ENCODE measurements around the gene MRPS18A. TPM values are rescaled to one million over a fixed set of nuclear protein-coding genes. Genes with fewer than 3 reads are reported as not detected.

Gene MRPS18A
- total and polyA plus RNA-seq, 2 of the 13 experiments (the other 11 are each of a cell fraction or from before 2014, with no cell fraction given) = 87.8 to 89.1 TPM

GRCh38 chr6:43629104-43629504 lies 58.5 kb downstream of the MRPS18A start, which contains the start of gene GTPBP2 (continued):
- TF ChIP-seq, protein P1, sequence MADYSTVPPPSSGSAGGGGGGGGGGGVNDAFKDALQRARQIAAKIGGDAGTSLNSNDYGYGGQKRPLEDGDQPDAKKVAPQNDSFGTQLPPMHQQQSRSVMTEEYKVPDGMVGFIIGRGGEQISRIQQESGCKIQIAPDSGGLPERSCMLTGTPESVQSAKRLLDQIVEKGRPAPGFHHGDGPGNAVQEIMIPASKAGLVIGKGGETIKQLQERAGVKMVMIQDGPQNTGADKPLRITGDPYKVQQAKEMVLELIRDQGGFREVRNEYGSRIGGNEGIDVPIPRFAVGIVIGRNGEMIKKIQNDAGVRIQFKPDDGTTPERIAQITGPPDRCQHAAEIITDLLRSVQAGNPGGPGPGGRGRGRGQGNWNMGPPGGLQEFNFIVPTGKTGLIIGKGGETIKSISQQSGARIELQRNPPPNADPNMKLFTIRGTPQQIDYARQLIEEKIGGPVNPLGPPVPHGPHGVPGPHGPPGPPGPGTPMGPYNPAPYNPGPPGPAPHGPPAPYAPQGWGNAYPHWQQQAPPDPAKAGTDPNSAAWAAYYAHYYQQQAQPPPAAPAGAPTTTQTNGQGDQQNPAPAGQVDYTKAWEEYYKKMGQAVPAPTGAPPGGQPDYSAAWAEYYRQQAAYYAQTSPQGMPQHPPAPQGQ (CRISPR knock-in tag; IDR thresholded peaks at IDR 0.05; ENCODE audit: borderline replicate concordance) = no peak
- TF ChIP-seq ZNF572 (CRISPR knock-in tag; IDR thresholded peaks at IDR 0.05) (no peak), MED13 (CRISPR knock-in tag; IDR thresholded peaks at IDR 0.05) (no peak), THAP9 (CRISPR knock-in tag; IDR thresholded peaks at IDR 0.05; ENCODE audit: borderline replicate concordance) (no peak; the same call in 1 of the 2 replicates), KLF11 (CRISPR knock-in tag; IDR thresholded peaks at IDR 0.05) (no peak), ZNF407 (CRISPR knock-in tag; IDR thresholded peaks at IDR 0.05; ENCODE audit: not compliant biosample characterization) (no peak), GFI1 (CRISPR knock-in tag; IDR thresholded peaks at IDR 0.05; ENCODE audit: borderline replicate concordance) (no peak), ZNF224 (CRISPR knock-in tag; IDR thresholded peaks at IDR 0.05) (no peak), SRSF9 (IDR thresholded peaks at IDR 0.05; ENCODE audit: borderline replicate concordance, insufficient read depth, low read depth, low read length, poor library complexity, severe bottlenecking) (no peak), CREM (IDR thresholded peaks at IDR 0.05) (peak; percentile 99), CREM (CRISPR knock-in tag; IDR thresholded peaks at IDR 0.05) (no peak), FOXA3 (CRISPR knock-in tag; IDR thresholded peaks at IDR 0.05) (peak; percentile 50; the same call in 1 of the 2 replicates)
- TF ChIP-seq, protein P2, sequence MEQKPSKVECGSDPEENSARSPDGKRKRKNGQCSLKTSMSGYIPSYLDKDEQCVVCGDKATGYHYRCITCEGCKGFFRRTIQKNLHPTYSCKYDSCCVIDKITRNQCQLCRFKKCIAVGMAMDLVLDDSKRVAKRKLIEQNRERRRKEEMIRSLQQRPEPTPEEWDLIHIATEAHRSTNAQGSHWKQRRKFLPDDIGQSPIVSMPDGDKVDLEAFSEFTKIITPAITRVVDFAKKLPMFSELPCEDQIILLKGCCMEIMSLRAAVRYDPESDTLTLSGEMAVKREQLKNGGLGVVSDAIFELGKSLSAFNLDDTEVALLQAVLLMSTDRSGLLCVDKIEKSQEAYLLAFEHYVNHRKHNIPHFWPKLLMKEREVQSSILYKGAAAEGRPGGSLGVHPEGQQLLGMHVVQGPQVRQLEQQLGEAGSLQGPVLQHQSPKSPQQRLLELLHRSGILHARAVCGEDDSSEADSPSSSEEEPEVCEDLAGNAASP (CRISPR knock-in tag; IDR thresholded peaks at IDR 0.05; ENCODE audit: borderline replicate concordance) = no peak; the same call in 1 of the 2 replicates
- TF ChIP-seq, protein P3, sequence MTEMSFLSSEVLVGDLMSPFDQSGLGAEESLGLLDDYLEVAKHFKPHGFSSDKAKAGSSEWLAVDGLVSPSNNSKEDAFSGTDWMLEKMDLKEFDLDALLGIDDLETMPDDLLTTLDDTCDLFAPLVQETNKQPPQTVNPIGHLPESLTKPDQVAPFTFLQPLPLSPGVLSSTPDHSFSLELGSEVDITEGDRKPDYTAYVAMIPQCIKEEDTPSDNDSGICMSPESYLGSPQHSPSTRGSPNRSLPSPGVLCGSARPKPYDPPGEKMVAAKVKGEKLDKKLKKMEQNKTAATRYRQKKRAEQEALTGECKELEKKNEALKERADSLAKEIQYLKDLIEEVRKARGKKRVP (CRISPR knock-in tag; IDR thresholded peaks at IDR 0.05) = peak in 1 of 2 experiments; percentile 66; a peak in 1 of 4 replicates

Data from HepG2 (cell line).